ENCODE data around the gene DIDO1. TPM values are rescaled to one million over a fixed set of nuclear protein-coding genes. Genes with fewer than 3 reads are reported as not detected.

The DIDO1 gene
- total and polyA plus RNA-seq, 2 donors = 33.2 to 33.4 TPM

DNA sequence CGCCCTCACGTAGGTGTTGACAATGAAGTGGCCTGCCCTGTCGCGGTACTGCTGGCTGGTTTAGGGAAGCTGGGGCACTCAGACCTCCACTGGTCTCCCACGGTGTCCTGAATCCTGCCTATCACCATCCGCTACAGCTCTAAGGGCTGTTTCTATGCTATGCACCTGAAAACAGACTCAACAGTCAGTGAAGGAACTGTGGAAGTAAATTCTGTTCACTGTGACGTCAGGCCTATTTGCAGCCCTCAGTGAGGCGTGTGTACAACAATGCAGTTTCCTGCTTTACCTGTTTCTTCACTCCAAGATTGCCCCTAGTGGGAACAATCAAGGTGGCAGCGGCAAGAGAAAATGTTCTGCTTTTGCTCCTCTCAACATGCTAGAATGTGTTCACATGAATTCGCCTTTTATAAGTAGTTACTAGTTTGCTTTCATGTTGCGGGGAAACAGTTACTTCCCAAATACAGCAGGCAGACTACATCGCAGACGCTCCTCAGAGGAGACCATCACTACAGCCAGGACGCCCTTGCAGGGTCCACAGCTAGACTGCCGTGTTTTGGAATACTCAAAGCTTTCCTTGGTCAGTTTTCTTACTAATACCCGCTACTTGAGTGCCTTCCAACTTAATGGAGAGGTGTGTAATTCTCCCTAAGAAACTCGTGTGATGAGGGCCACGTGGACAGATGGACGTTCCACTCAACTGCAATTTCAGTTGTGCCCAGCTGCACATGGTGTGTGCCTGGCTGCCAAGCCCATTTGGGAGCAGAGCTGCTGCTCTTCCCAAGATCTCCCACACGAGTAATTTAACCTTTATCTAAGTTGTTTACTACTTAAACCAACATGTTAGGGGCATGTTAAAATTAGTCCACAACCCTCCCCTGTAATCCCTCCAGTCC, 25.4 kb downstream of the DIDO1 start:
- H3K27me3 ChIP-seq (ENCODE audit: control insufficient read depth in 2 of 2, insufficient read depth in 1 of 2, low read length in 1 of 2) = no peaks in the 10 kb centered on the region
- WGBS = 76% methylated on average over 20 of the region's 20 CpGs
- peaks cover 52 to 64% of the 10 kb centered on the region in 2 donors for H3K36me3 ChIP-seq (ENCODE audit: control insufficient read depth in 2 of 2, insufficient read depth in 2 of 2, low read length in 1 of 2)
- peak overlapping the region; percentile 25 to 82 for H3K27ac ChIP-seq (ENCODE audit: low read depth in 1 of 2, low read length in 1 of 2)
- no peaks in the 10 kb centered on the region for H3K9me3 ChIP-seq (ENCODE audit: control insufficient read depth in 2 of 2, insufficient read depth in 1 of 2, low read length in 1 of 2)
- peaks cover 11 to 23% of the 10 kb centered on the region in 2 donors for H3K4me1 ChIP-seq (ENCODE audit: control insufficient read depth in 2 of 2, insufficient read depth in 2 of 2, low read length in 2 of 2)
- peak in 1 of 9 donors; percentile 56 for DNase-seq (ENCODE audit: low read depth in 6 of 9, low spot score in 9 of 9)
- H3K4me3 ChIP-seq (ENCODE audit: low read length in 2 of 2) = no peak overlapping the region

DNA sequence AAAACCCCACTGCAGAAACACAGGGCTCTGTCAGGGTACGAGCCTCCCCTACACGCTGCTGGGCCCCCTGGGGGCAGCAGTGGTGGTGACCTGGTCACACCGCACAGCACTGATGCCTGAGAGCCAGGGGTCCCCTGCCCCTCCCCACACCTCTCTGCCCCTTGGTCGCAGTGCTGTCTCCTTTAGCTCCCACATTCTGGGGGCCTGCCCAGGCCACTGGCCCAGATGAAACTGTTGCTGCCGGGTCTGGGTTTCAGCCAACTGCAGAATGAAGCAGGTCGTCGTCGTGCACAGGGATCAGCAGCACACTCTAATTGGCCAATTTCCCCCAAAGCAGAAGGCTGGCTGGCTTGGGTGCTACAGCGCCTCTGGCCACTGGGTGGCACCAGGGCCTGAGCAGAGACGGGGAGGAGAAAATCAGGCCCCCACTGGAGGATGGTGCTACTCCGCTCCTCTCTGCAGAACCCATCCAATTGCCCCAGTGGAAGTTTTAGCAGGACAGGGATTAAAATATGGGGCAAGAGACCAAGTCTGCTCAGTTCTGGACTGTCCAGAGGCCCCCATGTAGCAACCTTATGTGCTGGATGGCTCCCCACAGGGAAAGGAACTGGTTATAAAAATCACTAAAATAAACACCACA, 26.1 kb downstream of the DIDO1 start:
- Histone ChIP-seq H3K27me3 (ENCODE audit: control insufficient read depth in 2 of 2, insufficient read depth in 1 of 2, low read length in 1 of 2) (no peaks in the 10 kb centered on the region), H3K9me3 (ENCODE audit: control insufficient read depth in 2 of 2, insufficient read depth in 1 of 2, low read length in 1 of 2) (no peaks in the 10 kb centered on the region), H3K4me1 (ENCODE audit: control insufficient read depth in 2 of 2, insufficient read depth in 2 of 2, low read length in 2 of 2) (peaks cover 11 to 23% of the 10 kb centered on the region in 2 donors), H3K27ac (ENCODE audit: low read depth in 1 of 2, low read length in 1 of 2) (peak overlapping the region; percentile 25 to 82), H3K4me3 (ENCODE audit: low read length in 2 of 2) (no peak overlapping the region), H3K36me3 (ENCODE audit: control insufficient read depth in 2 of 2, insufficient read depth in 2 of 2, low read length in 1 of 2) (peaks cover 52 to 64% of the 10 kb centered on the region in 2 donors)
- peak in 7 of 9 donors; percentile 37 to 81 (median 70) for DNase-seq (ENCODE audit: low read depth in 6 of 9, low spot score in 9 of 9)
- WGBS = 12% methylated on average over 11 of the region's 11 CpGs

DNA sequence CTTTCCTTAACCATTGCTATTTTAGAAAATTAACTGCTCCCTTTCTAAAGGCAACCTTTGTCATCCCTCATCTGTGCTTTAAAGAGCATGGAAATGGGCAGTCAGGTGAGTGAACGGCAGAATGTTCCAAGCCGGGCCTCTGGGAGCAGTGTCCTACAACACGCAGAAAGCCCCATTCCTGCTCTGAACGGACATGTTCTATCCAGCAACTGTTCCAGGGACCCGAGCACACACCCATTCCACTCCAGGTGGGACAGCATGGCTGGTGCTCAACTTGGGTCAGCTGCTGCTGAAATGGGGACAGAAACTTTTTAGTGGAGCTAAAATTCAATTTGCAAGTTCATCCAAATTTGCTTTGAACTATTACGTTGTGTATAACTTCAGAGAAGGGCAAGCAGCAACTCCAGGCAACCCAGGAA, 26.7 kb downstream of the DIDO1 start:
- Histone ChIP-seq H3K27me3 (ENCODE audit: control insufficient read depth in 2 of 2, insufficient read depth in 1 of 2, low read length in 1 of 2) (no peaks in the 10 kb centered on the region), H3K27ac (ENCODE audit: low read depth in 1 of 2, low read length in 1 of 2) (peak overlapping the region in 1 of 2 donors; percentile 47), H3K36me3 (ENCODE audit: control insufficient read depth in 2 of 2, insufficient read depth in 2 of 2, low read length in 1 of 2) (peaks cover 52 to 64% of the 10 kb centered on the region in 2 donors), H3K4me3 (ENCODE audit: low read length in 2 of 2) (no peak overlapping the region), H3K9me3 (ENCODE audit: control insufficient read depth in 2 of 2, insufficient read depth in 1 of 2, low read length in 1 of 2) (no peaks in the 10 kb centered on the region), H3K4me1 (ENCODE audit: control insufficient read depth in 2 of 2, insufficient read depth in 2 of 2, low read length in 2 of 2) (peaks cover 11 to 23% of the 10 kb centered on the region in 2 donors)
- WGBS = 60% methylated on average over 6 of the region's 6 CpGs
- no peak for DNase-seq (ENCODE audit: low read depth in 6 of 9, low spot score in 9 of 9)

DNA sequence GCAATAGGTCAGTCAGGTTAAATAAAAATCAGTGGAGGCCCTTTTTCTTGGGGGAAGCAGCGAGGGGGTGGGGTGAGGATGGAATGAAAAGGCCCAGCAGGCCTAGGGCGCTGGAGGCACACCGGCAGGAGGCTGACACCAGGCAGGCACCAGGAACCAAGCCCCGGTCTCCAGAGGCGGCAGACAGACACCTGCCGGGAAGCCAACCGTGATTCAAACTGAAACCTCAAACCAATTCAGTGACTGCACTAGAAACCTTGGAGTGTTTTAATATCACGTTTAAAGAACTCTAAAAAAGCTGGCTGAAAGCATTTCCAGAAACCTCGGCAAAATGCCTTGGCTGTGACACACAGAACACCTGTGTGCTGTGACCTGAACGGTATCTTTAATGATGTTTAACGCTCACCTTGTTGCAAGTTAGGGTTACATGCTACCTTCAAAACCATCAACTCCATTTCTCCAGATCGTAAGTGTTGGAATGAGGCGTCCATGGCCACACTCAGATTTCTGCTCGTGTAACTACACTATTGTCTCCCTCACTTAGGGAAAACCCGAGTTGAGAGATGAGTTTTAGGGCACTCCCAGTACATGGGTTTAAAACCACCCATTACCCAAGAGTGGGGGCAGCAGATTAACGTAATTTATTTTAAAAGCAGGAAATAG, 27.2 kb downstream of the DIDO1 start:
- 62% methylated on average over 16 of the region's 16 CpGs for WGBS
- H3K9me3 ChIP-seq (ENCODE audit: control insufficient read depth in 2 of 2, insufficient read depth in 1 of 2, low read length in 1 of 2) = no peaks in the 10 kb centered on the region
- DNase-seq (ENCODE audit: low read depth in 6 of 9, low spot score in 9 of 9) = no peak
- H3K27ac ChIP-seq (ENCODE audit: low read depth in 1 of 2, low read length in 1 of 2) = peak overlapping the region in 1 of 2 donors; percentile 47
- peaks cover 11 to 23% of the 10 kb centered on the region in 2 donors for H3K4me1 ChIP-seq (ENCODE audit: control insufficient read depth in 2 of 2, insufficient read depth in 2 of 2, low read length in 2 of 2)
- no peaks in the 10 kb centered on the region for H3K27me3 ChIP-seq (ENCODE audit: control insufficient read depth in 2 of 2, insufficient read depth in 1 of 2, low read length in 1 of 2)
- H3K4me3 ChIP-seq (ENCODE audit: low read length in 2 of 2) = no peak overlapping the region
- H3K36me3 ChIP-seq (ENCODE audit: control insufficient read depth in 2 of 2, insufficient read depth in 2 of 2, low read length in 1 of 2) = peaks cover 52 to 66% of the 10 kb centered on the region in 2 donors

DNA sequence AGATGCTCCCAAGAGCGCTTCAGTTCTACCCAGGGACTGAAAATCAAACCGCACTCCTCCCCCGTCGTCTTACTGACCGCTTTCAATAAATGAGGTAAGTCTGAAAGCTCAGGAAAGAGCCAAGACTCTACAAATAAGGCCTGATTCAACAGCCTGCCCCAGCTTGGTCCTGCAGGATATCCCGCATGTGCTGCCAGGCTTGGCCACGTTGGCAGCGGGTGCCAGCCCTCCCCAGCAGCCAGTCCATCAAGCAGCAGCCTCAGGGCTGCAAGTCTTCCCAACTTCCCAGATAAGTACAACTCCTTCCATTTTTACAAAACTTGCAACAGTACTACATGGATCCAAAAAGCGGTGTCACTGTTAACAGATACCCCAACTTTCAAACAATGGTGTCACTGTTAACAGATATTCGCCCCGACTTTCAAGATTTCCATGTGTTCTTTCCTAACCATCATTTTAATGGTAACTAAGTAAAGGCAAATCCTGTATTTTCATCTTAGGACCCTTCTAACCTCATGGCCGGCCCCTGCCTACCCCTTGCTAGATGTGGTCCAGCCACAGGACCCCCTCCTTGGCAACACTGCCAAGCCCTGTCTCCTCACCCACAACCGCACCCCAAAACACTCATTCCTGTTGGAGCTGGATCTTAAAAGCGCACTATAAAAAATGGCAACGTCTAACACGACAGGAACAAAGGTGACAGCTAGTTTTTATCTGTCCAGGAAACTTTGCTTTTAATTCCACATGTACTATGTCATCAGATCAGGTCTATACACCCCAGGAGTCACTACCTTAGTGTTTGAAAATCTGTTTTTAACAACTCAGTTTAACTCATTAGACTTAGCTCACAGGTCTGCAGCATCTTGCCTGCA, 28.0 kb downstream of the DIDO1 start:
- Histone ChIP-seq H3K36me3 (ENCODE audit: control insufficient read depth in 2 of 2, insufficient read depth in 2 of 2, low read length in 1 of 2) (peaks cover 52 to 66% of the 10 kb centered on the region in 2 donors), H3K9me3 (ENCODE audit: control insufficient read depth in 2 of 2, insufficient read depth in 1 of 2, low read length in 1 of 2) (no peaks in the 10 kb centered on the region), H3K27me3 (ENCODE audit: control insufficient read depth in 2 of 2, insufficient read depth in 1 of 2, low read length in 1 of 2) (no peaks in the 10 kb centered on the region), H3K4me1 (ENCODE audit: control insufficient read depth in 2 of 2, insufficient read depth in 2 of 2, low read length in 2 of 2) (peaks cover 11 to 30% of the 10 kb centered on the region in 2 donors), H3K27ac (ENCODE audit: low read depth in 1 of 2, low read length in 1 of 2) (no peak overlapping the region), H3K4me3 (ENCODE audit: low read length in 2 of 2) (no peak overlapping the region)
- DNase-seq (ENCODE audit: low read depth in 6 of 9, low spot score in 9 of 9) = no peak
- 94% methylated on average over 16 of the region's 16 CpGs for WGBS

DNA sequence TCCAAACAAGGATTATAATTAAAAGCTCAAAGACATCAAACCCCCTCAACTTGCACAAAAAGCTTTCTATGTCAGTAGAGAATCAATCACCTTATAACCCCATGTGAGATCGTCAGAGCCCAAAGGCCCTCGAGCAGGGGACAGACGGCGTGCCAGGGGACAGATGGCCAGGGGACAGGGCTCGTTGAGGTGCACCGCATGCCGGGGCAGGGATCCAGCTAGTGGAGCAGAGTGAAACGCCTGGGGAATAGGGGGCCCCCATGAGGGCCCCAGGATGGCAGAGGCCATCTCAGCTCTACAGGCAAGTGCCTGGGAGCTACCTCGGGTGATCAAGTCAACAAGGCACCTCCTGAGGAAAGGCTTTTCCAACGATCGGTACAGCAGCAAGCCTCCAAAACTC, 28.6 kb downstream of the DIDO1 start:
- WGBS = 96% methylated on average over 11 of the region's 11 CpGs
- no peak overlapping the region for H3K27ac ChIP-seq (ENCODE audit: low read depth in 1 of 2, low read length in 1 of 2)

DNA sequence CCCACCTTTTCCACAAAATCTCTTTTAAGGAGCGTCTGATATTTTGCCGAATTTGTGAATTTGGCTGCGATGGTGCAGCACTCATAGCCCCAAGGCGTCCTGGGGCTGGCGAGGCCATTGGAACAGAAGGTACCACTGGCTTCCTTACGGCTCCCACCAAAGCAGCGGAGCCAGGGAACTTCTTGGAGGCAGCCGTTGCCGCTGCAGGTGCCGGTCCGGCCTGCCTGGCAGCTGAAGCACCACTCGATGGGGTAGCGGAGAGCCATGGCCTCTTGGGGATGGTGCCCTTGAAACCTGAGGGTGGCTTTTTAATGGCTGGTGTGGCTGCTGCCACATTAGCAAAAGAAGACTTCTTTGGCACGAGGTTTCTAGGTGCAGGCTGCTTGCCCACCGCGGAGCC, 29.8 kb downstream of the DIDO1 start:
- DNase-seq (ENCODE audit: low read depth in 6 of 9, low spot score in 9 of 9) = no peak
- no peak overlapping the region for H3K27ac ChIP-seq (ENCODE audit: low read depth in 1 of 2, low read length in 1 of 2)
- no peaks in the 10 kb centered on the region for H3K9me3 ChIP-seq (ENCODE audit: control insufficient read depth in 2 of 2, insufficient read depth in 1 of 2, low read length in 1 of 2)
- no peaks in the 10 kb centered on the region for H3K27me3 ChIP-seq (ENCODE audit: control insufficient read depth in 2 of 2, insufficient read depth in 1 of 2, low read length in 1 of 2)
- H3K4me1 ChIP-seq (ENCODE audit: control insufficient read depth in 2 of 2, insufficient read depth in 2 of 2, low read length in 2 of 2) = peaks cover 11 to 38% of the 10 kb centered on the region in 2 donors
- H3K4me3 ChIP-seq (ENCODE audit: low read length in 2 of 2) = no peak overlapping the region
- 96% methylated on average over 16 of the region's 16 CpGs for WGBS
- H3K36me3 ChIP-seq (ENCODE audit: control insufficient read depth in 2 of 2, insufficient read depth in 2 of 2, low read length in 1 of 2) = peaks cover 53 to 62% of the 10 kb centered on the region in 2 donors

More for the DNA sequence above, 28.6 kb downstream of the DIDO1 start:
- H3K4me3 ChIP-seq (ENCODE audit: low read length in 2 of 2) = no peak overlapping the region
- no peaks in the 10 kb centered on the region for H3K27me3 ChIP-seq (ENCODE audit: control insufficient read depth in 2 of 2, insufficient read depth in 1 of 2, low read length in 1 of 2)
- peaks cover 51 to 62% of the 10 kb centered on the region in 2 donors for H3K36me3 ChIP-seq (ENCODE audit: control insufficient read depth in 2 of 2, insufficient read depth in 2 of 2, low read length in 1 of 2)
- H3K9me3 ChIP-seq (ENCODE audit: control insufficient read depth in 2 of 2, insufficient read depth in 1 of 2, low read length in 1 of 2) = no peaks in the 10 kb centered on the region
- DNase-seq (ENCODE audit: low read depth in 6 of 9, low spot score in 9 of 9) = no peak
- peaks cover 11 to 31% of the 10 kb centered on the region in 2 donors for H3K4me1 ChIP-seq (ENCODE audit: control insufficient read depth in 2 of 2, insufficient read depth in 2 of 2, low read length in 2 of 2)

DNA sequence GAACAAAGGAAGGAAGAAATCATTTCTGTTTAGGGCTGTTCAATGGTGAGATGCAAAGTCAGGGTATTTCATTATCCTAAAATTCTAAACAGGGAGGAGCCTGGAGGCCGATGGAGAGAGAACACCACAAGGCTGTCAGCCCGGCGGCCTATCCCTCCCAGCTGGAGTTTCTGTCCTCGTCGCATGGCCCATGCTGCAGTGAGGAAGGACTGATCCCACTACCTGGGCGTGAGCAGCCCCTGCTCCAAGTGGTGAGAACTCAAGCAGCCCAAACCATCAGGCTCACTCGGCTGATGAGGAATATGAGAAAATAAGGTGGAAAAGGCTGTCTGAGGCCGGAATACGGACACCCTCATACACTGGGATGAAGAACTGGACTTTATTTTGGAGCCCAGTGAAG, 30.8 kb downstream of the DIDO1 start:
- Histone ChIP-seq H3K4me3 (ENCODE audit: low read length in 2 of 2) (no peak overlapping the region), H3K27me3 (ENCODE audit: control insufficient read depth in 2 of 2, insufficient read depth in 1 of 2, low read length in 1 of 2) (no peaks in the 10 kb centered on the region), H3K36me3 (ENCODE audit: control insufficient read depth in 2 of 2, insufficient read depth in 2 of 2, low read length in 1 of 2) (peaks cover 60 to 62% of the 10 kb centered on the region in 2 donors), H3K4me1 (ENCODE audit: control insufficient read depth in 2 of 2, insufficient read depth in 2 of 2, low read length in 2 of 2) (peaks cover 11 to 43% of the 10 kb centered on the region in 2 donors), H3K9me3 (ENCODE audit: control insufficient read depth in 2 of 2, insufficient read depth in 1 of 2, low read length in 1 of 2) (no peaks in the 10 kb centered on the region), H3K27ac (ENCODE audit: low read depth in 1 of 2, low read length in 1 of 2) (no peak overlapping the region)
- 98% methylated on average over 9 of the region's 9 CpGs for WGBS
- DNase-seq (ENCODE audit: low read depth in 6 of 9, low spot score in 9 of 9) = no peak
